ENCODE measurements around the gene DLEC1. TPM values are rescaled to one million over a fixed set of nuclear protein-coding genes. Genes with fewer than 3 reads are reported as not detected.

Gene DLEC1
- total and polyA plus RNA-seq, 2 experiments from 2014 or later: 0.15 TPM; not detected in 1

DNA sequence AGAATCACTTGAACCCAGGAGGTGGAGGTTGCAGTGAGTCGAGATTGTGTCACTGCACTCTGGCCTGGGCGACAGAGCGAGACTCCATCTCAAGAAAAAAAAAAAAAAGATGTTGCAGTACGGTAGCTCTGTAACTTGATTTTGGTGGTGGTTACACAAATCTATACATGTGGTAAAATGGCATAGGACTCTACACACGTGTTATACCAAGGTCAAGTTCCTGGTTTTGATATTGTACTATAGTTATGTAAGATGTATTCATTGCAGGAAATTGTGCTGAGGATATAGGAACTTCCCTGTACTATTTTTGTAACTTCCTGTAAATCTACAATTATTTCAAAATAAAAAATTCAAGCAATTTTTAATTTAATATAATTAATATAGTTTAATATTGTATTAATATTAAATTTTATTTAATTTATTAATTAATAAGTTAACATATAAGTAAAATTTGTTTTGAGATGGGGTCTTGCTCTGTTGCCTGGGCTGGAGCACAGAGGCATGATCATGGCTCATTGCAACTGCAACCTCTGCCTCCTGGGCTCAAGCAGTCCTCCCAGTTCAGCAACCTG lies 109.4 kb downstream of the DLEC1 start:
- peaks cover 18% of the 10 kb centered on the region; the same call in 1 of the 2 replicates for H3F3A ChIP-seq (ENCODE audit: insufficient read depth)
- no peak for DNase-seq
- no peaks in the 10 kb centered on the region for H3K9me2 ChIP-seq (ENCODE audit: insufficient read depth)
- H2AFZ ChIP-seq: no peak overlapping the region
- TF ChIP-seq EZH2 (IDR thresholded peaks at IDR 0.05; ENCODE audit: insufficient read depth, poor library complexity, severe bottlenecking) (no peak), EZH2phosphoT487 (IDR thresholded peaks at IDR 0.05; ENCODE audit: insufficient read depth, low read depth) (no peak)
- H3K27me3 ChIP-seq (replicated peaks; ENCODE audit: insufficient read depth): no peaks in the 10 kb centered on the region
- in situ Hi-C loops (cut with MboI): no loop called here
- H3K79me2 ChIP-seq (ENCODE audit: insufficient read depth): no peaks in the 10 kb centered on the region
- no peaks in the 10 kb centered on the region for H3K9me3 ChIP-seq (ENCODE audit: low read depth)
- 73 to 80% methylated on average over 5 of the region's 5 CpGs for WGBS, 2 experiments (ENCODE audit: low coverage in 1 of 2, low lambda C conversion rate in 2 of 2, missing lambda C conversion rate in 2 of 2)
- peaks cover 8% of the 10 kb centered on the region for H3K4me1 ChIP-seq (ENCODE audit: insufficient read depth)
- no peak overlapping the region for H3K27ac ChIP-seq
- H3K9ac ChIP-seq: no peak overlapping the region
- no peaks in the 10 kb centered on the region for H4K20me1 ChIP-seq (ENCODE audit: insufficient read depth)
- no peak overlapping the region for H3K4me3 ChIP-seq
- no peak overlapping the region for H3K4me2 ChIP-seq (ENCODE audit: unreplicated experiment)
- no peaks in the 10 kb centered on the region for H3K36me3 ChIP-seq (ENCODE audit: low read depth)

DNA sequence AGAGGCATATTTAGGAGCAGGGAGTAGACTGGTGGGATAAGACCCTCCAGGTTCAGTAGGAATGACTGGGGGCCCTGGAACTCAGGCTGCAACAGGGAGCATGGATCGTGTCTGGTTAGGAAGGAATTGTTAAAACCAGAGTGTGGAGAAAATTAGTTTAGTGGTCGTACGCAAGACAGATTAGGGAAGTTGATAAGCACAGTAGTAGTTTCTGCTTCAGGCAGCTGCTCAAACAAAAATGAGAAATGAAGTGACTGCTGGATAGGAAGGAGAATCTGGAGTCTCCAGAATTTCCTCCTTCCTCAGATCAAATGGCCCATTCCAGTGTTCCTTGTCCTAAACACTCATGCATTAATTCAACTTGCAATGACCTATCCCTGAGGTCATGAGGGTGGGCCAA lies 110.7 kb downstream of the DLEC1 start:
- no peaks in the 10 kb centered on the region for H3K9me3 ChIP-seq (ENCODE audit: low read depth)
- H4K20me1 ChIP-seq (ENCODE audit: insufficient read depth): no peaks in the 10 kb centered on the region
- 94 to 98% methylated on average over 3 of the region's 3 CpGs for WGBS, 2 experiments (ENCODE audit: low coverage in 1 of 2, low lambda C conversion rate in 2 of 2, missing lambda C conversion rate in 2 of 2)
- H3K4me3 ChIP-seq: no peak overlapping the region
- DNase-seq: no peak
- in situ Hi-C loops (cut with MboI): no loop called here
- peaks cover 19% of the 10 kb centered on the region for H3K4me1 ChIP-seq (ENCODE audit: insufficient read depth)
- no peaks in the 10 kb centered on the region for H3K9me2 ChIP-seq (ENCODE audit: insufficient read depth)
- H3K36me3 ChIP-seq (ENCODE audit: low read depth): no peaks in the 10 kb centered on the region
- peaks cover 29% of the 10 kb centered on the region for H3F3A ChIP-seq (ENCODE audit: insufficient read depth)
- no peaks in the 10 kb centered on the region for H3K79me2 ChIP-seq (ENCODE audit: insufficient read depth)
- H2AFZ ChIP-seq: no peak overlapping the region
- no peak for TF ChIP-seq EZH2phosphoT487 (IDR thresholded peaks at IDR 0.05; ENCODE audit: insufficient read depth, low read depth)
- no peak for TF ChIP-seq EZH2 (IDR thresholded peaks at IDR 0.05; ENCODE audit: insufficient read depth, poor library complexity, severe bottlenecking)
- H3K4me2 ChIP-seq (ENCODE audit: unreplicated experiment): no peak overlapping the region
- H3K9ac ChIP-seq: no peak overlapping the region
- H3K27ac ChIP-seq: no peak overlapping the region
- H3K27me3 ChIP-seq (replicated peaks; ENCODE audit: insufficient read depth): no peaks in the 10 kb centered on the region

DNA sequence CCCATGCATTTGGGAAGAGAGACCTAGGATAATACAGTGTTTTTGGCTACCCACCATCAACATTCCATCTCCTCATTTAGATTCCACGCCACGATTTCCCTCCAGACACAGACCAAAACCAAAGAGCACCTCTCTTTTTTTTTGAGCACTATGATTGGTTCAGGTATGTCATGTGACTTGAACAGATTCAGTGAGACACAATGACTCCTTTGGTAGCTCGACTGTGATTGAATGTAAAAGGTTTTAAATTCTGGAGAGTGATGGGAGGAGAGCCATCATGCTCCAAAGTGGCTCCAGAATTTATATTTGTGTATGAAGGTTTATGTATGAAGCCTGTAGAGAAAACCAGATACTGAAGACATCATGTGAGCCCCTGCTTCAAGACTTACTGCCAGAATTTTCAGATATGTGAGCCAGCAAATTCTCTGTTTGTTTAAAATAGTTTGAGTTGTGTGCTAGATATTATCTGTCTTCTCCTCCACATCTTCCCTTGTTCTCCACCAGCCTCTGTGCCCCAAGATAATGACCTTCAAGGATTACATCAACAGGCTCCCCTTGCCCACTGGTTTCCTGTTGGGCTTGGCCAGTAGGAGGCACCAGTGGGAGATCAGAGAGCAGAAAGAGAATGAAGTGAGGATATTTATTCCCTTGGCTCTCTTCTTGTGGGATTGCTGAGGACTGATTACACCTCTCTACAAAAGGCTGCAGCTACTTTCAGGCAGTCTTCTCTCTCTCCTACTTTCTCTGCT lies 111.9 kb downstream of the DLEC1 start:
- Histone ChIP-seq H3K4me1 (ENCODE audit: insufficient read depth) (peaks cover 21% of the 10 kb centered on the region), H3K79me2 (ENCODE audit: insufficient read depth) (no peaks in the 10 kb centered on the region), H3K9ac (no peak overlapping the region), H3K36me3 (ENCODE audit: low read depth) (no peaks in the 10 kb centered on the region), H3F3A (ENCODE audit: insufficient read depth) (peaks cover 30% of the 10 kb centered on the region), H3K9me2 (ENCODE audit: insufficient read depth) (no peaks in the 10 kb centered on the region), H3K4me3 (no peak overlapping the region), H3K4me2 (ENCODE audit: unreplicated experiment) (no peak overlapping the region), H3K27me3 (replicated peaks; ENCODE audit: insufficient read depth) (no peaks in the 10 kb centered on the region), H3K27ac (peak overlapping the region; percentile 46), H4K20me1 (ENCODE audit: insufficient read depth) (no peaks in the 10 kb centered on the region), H3K9me3 (ENCODE audit: low read depth) (no peaks in the 10 kb centered on the region), H2AFZ (no peak overlapping the region)
- DNase-seq: no peak
- WGBS, 2 experiments (ENCODE audit: low coverage in 1 of 2, low lambda C conversion rate in 2 of 2, missing lambda C conversion rate in 2 of 2): 79 to 90% methylated on average over 3 of the region's 3 CpGs
- in situ Hi-C loops (cut with MboI): no loop called here
- TF ChIP-seq EZH2phosphoT487 (IDR thresholded peaks at IDR 0.05; ENCODE audit: insufficient read depth, low read depth): no peak
- no peak for TF ChIP-seq EZH2 (IDR thresholded peaks at IDR 0.05; ENCODE audit: insufficient read depth, poor library complexity, severe bottlenecking)

DNA sequence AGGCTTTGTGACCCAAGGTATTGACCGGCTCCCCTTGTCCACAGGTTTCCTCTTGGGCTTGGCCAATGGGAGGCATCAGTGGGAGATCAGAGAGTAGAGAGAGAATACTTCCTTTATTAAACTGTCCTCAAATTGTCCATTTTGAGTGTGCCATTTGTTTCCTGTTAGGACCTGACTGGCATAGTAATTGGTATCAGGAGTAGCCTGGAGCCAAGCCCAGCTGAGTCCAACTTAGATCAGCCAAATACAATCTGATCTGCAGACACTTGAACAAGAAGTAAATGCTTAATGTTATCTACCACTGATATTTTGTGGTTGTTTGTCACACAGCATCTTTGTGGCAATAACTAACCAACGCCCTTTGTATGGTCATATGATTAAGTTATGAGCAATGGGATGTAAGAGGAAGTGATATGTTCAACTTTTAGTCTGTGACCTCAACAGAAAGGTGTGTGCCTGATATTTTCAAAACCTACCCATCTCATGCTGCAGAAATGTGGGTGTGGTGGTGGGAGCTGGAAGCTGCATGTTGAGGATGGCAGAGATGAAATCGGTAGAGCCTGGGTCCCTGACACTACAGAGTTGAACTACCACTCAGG lies 112.8 kb downstream of the DLEC1 start:
- H4K20me1 ChIP-seq (ENCODE audit: insufficient read depth): no peaks in the 10 kb centered on the region
- peaks cover 30% of the 10 kb centered on the region for H3F3A ChIP-seq (ENCODE audit: insufficient read depth)
- no peaks in the 10 kb centered on the region for H3K27me3 ChIP-seq (replicated peaks; ENCODE audit: insufficient read depth)
- peaks cover 21% of the 10 kb centered on the region for H3K4me1 ChIP-seq (ENCODE audit: insufficient read depth)
- peak; percentile 67 for DNase-seq
- no peaks in the 10 kb centered on the region for H3K9me2 ChIP-seq (ENCODE audit: insufficient read depth)
- TF ChIP-seq EZH2 (IDR thresholded peaks at IDR 0.05; ENCODE audit: insufficient read depth, poor library complexity, severe bottlenecking) (no peak), EZH2phosphoT487 (IDR thresholded peaks at IDR 0.05; ENCODE audit: insufficient read depth, low read depth) (no peak)
- H3K79me2 ChIP-seq (ENCODE audit: insufficient read depth): no peaks in the 10 kb centered on the region
- no peak overlapping the region for H3K4me2 ChIP-seq (ENCODE audit: unreplicated experiment)
- in situ Hi-C loops (cut with MboI): no loop called here
- H3K36me3 ChIP-seq (ENCODE audit: low read depth): no peaks in the 10 kb centered on the region
- no peak overlapping the region for H2AFZ ChIP-seq
- no peak overlapping the region for H3K9ac ChIP-seq
- no peak overlapping the region for H3K4me3 ChIP-seq
- H3K9me3 ChIP-seq (ENCODE audit: low read depth): no peaks in the 10 kb centered on the region
- H3K27ac ChIP-seq: peak overlapping the region; percentile 46
- 61% methylated on average over 3 of the region's 3 CpGs for WGBS, 2 experiments (ENCODE audit: low coverage in 1 of 2, low lambda C conversion rate in 2 of 2, missing lambda C conversion rate in 2 of 2)
